Esophagus mucosa (tissue), 1 donor: ENCODE results near the gene SORBS1. TPM values are rescaled to one million over a fixed set of nuclear protein-coding genes. Genes with fewer than 3 reads are reported as not detected.

ENCODE experiments used
- ATAC-seq: fragments of 200-7000 bp; cut with Tn5 transposase; one replicate; pipeline ENCODE4 v1.9.1; 2020
- total RNA-seq: library from RNA; stranded (reverse); gene quantifications from one replicate; pipeline ENCODE4 v1.2.4, GENCODE V29; 2023
- donor health status: DM: yes; HTN: yes; CAD: no.

The SORBS1 gene
- total RNA-seq, 1 donor from 2014 or later: 23.2 TPM

DNA sequence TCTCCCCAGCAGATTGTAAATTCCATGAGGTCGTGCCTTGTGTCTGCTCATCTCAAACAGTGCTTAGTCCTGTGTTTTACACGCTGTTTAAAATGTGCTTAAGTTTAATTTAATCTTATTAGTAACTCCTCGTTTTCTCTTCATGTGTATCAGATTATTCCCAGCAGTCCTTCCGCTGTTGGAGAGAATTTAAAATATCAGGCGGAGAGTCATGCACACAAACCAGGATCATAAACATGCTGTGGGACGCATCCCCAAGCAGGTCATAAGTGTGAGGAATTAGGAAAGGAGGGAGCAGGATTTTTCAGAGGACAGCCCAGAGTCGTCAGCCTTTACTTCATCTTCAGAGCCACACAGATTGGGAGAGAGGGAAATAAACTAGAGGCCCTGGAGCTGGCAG is 4.2 kb upstream of the SORBS1 start:
- ATAC-seq: no peak

DNA sequence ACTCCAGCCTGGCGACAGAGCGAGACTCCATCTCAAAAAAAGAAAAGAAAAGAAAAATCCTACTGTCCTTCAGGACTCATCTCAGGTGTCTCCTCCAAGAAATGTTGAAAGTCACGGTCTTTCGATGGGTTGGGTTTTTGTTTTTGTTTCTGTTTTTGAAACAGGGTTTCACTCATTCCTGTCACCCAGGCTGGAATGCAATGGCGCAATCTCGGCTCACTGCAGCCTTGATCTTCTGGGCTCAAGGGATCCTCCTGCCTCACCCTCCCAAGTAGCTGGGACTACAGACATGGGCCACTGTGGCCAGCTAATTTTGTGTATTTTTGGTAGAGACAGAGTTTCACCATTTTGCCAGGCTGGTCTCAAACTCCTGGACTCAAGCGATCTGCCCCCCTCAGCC is 3.1 kb upstream of the SORBS1 start:
- no peak for ATAC-seq

DNA sequence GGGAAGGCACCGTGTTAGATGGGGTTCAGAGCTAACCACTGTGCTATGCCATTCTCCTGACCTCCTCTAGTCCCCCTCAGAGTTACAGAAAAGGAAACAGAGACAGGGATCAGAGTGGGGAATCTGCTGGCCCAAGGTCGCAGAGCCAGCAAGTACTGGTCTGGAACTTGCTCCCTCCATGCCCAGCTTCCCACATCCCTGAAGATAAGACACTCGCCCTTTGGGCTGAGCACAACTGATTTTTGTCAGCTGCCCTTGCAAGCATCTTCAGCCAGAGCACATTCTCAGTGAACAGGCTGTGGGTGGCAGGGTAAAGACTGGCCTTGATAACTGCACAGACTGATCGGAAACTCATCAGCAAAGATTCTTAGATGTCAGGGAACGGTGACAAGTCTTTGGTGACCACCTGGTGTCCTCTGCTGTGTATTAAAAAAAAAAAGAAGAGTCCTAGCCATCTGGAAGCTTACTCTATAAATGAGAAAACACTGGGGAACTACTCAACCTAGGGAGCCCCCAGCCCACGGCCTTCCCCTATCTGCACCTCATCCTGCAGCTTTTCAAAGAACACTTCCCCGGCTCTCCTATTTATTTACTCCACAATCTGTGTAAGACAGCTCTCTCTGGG is 1.3 kb upstream of the SORBS1 start:
- no peak for ATAC-seq

DNA sequence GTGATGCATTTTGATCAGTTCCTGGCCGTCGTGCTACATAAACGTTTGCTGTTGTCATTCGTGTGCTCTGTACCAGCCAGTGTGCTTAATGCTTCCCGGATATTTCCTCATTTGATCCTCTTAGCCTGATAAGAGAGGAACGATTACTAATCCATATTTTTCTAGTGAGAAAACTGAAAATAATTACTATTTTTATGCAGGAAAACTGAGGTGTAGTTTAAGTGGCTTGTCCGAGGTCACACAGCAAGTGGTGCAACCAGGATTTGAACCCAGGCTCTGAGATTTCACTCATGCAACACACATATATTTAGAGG is 650 bp upstream of the SORBS1 start:
- no peak for ATAC-seq

DNA sequence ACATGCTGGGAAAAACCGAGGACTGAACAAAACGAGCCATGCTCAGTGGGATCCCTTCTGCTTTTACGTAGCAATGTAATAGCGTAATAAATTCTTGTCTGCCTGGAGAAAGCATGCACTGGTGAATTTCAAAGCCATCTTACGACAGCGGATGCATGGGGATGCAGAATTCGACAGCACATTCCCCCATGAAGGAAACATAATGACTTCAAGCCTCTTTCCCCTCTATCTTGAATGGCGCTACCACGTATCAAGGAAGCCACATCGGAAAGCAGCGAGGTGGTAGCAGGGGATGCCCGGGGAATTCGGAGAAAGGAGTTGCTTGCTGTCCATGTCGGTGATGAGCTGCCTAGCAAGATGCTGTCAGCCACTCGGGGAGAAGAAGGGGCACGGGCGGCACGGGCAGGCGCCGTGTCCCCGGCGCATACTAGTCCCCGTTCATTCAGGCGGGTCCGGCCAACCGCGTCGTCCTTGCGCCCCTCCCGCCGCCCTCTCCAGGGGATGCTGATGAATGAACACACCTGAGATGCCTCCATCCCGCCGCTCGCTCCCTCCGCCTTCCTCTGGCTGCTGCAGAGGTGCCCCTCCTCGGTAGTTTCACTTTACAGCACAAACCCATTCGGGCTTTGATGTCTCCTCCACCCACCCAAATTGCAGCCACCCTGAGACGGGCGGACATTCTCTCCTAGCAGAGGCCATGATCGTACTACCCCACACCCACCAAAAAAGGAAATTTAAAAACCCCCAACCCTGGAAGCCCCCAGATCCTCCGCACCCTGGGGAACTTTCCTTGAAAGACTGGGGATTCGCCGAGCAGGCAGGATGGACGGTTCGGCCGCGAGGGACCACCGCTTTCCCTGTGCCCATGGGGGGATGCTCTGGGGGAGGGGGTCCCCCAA is 644 bp downstream of the SORBS1 start:
- ATAC-seq: no peak

DNA sequence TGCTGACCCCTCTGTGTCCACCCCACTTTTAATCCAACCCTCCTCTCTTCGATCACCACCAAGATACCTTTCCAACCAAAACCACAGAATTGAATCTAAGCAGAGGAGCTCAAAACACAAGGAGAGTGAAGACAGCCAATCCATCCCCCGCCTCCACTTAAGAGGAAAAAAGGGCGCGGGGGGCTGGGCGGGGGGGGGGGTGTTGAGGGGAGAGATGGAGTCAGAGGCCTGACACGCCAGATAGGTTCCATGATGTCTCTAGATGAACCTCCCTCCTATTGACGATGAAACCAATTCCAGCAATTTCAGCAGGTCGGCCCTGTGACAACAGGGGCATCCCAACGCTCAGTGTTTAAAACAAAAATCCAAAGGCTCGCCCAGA is 1.3 kb downstream of the SORBS1 start:
- ATAC-seq: no peak

DNA sequence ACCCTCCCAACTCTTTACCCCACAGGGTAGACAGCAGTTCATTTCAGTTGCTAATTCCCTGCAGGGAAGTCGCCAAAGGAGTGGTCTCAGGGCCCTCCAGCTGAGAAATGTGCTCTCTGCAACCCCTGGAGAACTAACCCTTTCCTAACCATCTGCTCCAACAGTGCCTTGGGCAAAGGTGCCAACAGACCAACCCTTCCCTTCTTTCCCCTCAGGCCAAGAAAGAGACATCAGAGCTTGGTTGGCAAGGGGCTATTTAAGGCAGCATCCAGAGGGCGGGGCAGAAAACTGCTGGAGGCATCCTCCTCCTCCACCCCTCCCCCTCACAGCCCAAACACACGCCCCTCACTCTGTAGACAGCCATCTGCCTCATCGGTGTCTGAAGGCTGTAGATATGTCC is 1.7 kb downstream of the SORBS1 start:
- ATAC-seq: no peak

DNA sequence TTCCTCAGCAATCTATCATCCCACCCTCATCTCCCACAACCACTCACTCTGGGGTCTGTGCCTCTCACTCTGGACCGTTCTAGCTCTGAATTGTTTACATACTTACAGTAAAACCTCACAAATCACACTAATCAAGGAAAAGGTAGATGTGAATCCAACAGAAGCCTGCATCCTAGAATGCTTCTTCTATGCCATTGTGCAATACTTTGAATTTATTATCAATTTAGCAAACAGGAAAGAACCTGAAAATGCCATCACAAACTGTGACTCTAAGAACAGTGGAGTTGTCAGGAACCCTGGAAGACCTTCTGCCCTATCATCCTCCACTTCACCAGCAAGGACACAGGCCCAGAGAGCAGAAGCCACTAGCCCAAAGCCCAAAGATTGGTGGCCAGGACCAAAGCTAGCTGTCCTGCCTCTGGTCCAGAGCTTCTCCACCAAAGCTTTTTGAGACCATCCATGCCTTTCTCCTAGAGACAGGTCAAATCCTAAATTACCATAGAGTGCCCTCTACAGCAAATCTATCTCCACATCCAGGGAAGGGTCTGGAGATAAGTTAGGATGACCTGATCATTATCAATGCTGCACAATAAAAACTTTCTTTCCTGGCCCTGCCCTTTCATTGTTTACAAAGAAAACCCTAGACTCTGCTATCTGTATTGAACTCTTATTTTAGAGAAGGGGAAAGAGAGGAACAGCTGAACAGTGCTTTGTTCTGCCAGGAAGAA is 2.4 kb downstream of the SORBS1 start:
- no peak for ATAC-seq

DNA sequence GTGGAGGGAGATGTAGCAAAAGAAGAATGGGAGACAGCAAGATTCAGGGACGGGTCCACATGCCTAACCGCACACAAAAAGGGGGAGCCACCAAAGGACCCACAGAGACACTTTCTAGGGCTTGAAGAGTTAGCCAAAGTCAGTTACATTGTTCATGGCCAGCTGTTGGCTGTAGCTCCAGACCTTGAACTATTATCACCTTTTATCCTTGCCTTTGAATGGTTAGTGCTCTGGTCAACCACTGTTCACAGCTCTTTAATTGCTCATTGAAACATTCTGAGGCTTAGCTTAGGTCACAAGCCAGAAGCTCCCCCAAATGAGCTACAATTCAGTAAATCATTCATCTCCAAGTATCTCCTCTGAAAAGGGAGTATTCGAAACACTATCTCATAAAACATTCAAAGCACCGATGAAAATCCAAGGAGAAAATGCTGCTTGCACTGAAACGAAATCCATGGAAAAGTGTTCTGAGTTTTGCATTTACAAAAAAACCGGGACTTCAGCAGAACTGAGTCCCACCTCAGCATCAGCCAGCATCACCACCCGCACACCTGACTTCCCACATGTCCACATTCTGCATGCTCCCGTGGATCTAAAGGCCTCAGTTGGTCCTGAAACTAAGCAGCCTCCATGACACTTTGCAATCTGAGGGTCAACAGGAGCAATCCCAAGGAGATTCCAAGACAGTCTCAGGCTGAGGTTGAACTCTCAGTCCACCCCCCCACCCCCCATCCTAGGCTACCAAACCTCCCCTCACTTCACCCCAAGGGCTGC is 4.0 kb downstream of the SORBS1 start:
- no peak for ATAC-seq

DNA sequence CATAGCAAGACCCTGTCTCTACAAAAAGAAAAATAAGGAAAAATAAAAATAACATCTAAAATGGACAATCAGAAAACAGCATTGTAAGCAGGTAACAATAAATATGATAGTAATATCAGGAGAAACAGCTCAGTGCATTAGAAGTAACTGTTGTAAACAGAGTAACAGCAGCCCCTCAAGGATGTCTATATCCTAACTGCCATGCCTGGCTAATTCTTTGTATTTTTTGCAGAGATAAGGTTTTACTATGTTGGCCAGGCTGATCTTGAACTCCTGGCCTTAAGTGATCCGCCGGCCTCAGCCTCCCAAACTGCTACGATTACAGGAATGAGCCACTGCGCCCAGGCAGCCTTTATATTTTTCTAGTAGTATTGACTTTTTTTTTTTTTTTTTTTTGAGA is 7.5 kb downstream of the SORBS1 start:
- ATAC-seq: no peak

DNA sequence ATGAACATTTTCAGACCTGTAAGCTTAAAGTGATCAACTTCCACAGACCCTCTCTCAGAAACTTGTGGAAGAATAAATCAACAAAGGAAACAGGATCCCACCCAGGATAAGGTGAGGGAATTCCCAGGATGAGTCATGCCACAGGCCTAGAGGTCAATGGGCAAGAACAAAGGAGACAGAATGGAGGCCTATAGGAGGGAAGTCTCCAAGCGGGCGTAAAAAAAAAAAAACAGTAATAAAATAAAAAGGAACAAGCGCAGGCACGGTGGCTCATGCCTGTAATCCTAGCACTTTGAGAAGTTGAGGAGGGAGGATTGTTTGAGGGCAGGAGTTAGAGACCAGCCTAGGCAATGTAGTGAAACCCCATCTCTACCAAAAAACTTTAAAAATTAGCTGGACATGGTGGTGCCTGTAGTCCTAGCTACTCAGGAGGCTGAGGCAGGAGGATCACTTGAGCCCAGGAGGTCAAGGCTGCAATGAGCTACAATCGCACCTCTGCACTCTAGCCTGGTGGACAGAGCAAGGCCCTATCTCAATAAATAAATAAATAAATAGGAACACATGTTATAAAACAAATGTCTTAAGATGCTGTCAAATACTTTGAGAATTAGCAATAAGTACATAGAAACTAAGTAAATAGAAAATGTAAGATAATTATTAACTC is 8.4 kb downstream of the SORBS1 start:
- no peak for ATAC-seq

DNA sequence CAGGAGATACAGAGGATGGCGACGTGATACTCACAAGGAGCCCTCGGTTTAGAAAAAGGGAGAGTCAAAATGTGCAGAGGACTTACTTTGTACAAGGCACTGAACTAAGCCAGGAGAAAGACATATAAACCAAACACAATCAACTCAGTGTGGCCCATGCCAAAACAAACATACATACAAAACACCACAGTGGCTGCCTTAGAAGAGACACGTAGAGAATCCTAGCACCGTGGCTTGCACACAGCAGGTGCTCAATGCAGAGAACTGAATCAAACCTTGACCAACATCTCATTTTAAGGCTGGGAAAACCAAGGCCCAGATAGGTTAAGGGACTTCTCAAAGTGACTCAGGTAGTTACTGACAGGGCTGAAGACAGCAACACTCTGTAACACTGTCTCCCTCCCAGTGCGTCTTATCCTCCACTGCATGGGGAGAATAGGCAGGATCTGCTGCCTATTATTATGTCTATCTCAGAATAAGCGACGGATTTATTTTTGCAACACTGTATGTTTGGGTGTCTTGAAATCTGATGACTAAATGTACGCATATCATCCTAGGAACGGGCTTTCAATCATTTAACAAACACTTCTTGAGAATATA is 11.0 kb downstream of the SORBS1 start:
- no peak for ATAC-seq

DNA sequence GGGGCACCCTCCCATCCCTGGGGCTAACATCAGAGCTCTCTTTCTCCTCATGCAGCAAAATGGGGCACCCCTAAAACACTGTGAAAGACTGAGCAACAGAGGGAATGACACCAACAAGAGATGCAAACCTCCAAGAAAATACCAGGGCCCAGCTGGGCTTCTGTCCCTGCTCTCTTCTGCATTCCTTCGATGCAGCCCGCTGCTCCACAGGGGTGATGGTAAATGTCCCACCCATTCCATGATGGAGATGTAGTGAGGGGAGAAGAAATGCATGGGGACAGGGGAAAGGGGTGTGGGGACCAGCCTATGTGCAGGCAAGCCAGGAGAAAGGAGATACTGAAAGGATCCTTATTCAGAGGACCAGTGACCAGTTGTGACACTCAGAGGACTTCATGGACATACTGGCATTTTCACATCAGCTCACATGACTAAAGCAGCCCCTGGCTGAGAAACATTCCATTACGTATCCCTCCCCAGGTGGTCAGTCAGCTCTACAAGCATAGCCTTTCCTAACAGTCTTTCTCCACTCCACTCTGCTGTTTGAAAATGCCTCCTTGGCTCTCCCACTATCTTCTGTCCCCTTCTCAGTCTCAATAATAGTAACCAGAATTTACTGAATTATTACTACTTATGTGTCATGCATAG is 13.3 kb downstream of the SORBS1 start:
- ATAC-seq: no peak

DNA sequence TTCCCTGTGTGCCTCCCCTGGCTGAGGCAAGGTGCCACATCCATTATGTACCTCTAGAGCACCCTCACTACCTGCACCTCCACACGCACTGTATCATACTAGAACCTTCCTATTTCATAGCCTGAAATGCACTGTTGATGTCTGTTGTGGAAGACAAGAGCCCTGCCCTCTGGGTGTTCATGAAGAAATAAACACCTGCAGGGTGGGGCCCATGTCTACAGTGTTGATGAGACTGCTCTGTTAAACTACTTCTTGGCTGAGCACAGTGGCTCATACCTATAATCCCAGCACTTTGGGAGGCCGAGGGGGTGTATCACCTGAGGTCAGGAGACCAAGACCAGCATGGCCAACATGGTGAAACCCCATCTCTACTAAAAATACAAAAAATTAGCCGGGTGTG is 14.0 kb downstream of the SORBS1 start:
- peak; percentile 55 for ATAC-seq

DNA sequence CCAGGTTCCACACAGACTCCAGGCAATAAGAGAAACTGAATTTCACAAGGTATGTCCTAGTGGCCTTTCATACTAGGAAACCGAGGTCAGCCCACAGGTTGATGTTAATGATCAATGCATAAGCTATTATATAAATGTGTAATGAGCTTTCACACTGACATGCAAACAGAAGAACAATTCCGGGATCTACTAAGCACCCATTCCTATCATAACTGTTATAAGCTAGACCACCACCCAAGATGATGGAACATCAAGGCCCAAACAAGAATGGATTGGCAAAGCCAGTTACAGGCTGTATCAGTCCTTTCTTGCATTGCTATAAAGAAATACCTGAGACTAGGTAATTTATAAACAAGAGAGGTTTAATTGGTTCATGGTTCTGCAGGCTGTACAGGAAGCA is 15.2 kb downstream of the SORBS1 start:
- ATAC-seq: no peak

DNA sequence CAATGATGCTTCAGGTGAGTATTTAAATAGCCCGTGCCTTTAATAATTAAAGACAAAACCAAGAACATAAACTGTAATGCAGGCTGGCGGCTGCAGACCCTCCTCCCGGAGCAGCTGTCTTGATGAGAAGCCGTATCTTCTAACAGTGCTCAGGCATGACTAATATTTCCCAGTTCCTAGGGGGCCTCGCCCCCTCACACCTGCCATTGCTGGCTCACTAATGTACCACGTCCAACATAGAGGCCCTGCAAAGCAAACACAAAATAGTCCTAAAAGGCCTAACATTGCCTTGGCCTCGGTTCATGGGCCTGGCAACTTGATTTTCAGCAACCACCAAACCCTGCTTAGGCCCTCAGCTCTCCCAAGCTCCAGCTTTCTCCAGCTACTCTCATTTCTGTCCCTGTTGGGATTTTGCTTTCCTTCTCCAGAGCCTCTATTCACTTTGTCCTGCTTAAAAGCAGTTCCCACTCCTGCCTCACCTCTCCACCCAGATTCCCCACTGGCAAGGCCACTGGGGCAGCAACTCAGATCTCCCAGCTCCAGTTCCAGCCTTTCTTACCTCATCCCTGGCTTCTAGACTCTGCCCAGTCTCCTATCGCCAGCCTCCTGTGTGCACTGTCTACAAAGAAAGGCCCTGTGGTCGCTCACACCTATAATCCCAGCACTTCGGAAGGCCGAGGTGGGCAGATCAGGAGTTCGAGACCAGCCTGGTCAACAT is 16.2 kb downstream of the SORBS1 start:
- ATAC-seq: no peak

DNA sequence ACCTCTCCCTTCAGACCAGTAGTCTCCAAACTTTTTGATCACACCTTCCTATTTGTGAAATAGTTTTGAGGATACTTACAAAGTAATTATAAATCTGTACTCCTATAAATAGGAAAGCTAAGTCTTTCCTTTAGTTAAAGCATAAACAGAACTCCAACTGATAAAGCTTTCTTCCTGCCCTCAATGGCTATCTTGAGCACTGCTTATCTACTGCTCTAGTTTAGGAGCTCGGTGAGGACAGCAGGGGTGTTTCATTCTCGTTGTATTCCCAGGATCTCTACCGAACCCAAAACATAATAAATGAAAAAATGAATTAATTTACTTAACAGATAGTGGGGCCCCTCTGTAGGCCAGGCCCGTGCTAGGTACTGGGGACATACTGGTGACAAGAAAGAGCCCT is 17.7 kb downstream of the SORBS1 start:
- ATAC-seq: no peak

DNA sequence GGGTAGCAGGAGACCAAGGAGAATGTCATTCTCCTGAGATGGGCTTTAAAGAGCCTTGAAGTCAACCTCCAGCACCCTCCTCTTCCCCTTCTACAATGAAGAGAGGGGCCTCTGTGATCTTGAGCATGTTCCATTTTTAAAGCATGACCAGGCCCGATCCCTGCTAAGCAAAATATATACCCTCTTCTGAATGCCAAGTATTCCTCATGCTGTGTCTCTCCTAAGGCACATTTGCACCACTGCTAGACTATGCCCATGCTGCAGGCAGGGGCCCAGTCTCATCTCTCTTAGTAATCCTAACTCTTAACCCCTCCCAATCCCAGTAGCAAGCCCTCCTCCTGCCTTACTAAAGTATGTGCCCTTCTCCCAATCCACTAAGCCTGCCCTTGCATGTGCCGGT is 18.4 kb downstream of the SORBS1 start:
- no peak for ATAC-seq

DNA sequence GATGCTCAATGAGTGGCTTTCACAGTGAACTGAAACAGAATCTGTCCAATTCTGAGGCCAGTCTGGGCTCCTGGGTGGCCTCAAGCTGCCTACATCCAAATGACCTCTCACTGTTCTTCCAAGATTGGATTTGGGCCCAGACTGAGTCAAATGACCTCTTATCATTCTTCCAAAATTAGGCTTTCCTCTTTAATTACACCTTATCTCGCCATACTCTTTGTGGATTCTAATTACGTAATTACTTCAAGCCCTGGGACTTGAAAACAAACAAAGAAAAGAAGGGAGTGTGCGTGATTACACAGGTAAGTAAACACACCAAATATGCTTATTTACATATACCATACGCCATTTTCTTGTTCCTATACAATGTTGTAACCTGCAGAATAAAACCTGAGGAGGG is 18.8 kb downstream of the SORBS1 start:
- no peak for ATAC-seq

DNA sequence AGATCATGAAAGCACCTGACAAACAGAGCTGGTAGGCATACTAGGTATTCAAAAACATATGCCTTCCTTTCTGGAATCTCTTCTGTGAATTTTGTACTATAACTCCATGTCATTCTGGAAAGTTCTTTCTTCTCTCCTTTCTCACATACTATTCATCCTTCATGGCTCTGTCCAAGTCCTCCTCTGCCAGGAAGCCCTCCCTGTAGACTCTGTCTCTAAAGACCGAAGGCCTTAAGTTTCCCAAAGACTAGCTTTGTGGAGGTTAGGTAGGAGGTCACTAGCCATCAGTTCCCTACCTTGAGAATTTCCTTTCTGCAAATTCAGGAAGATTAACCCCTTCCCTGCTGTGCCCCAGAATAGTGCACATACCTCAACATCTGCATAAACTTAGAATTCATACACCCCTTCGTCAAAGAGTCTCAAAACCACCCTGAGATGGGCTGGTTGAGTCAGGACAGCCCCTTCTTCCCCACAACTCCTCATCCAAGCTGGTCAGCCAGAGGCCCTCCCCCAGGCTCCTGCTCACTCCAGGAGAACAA is 20.6 kb downstream of the SORBS1 start:
- no peak for ATAC-seq
